Measurements from ENCODE around the gene LSM12. TPM values are rescaled to one million over a fixed set of nuclear protein-coding genes. Genes with fewer than 3 reads are reported as not detected.
"Not testable (repeated sequence)": the region's sequence is repeated elsewhere in the genome, so short reads cannot be mapped to it uniquely, and the experiment has no call there.

The LSM12 gene
- total RNA-seq, 1 experiment from 2014 or later = 85.5 TPM

- Mint-ChIP-seq H3K4me1 (ENCODE audit: low read depth, unreplicated experiment) (no peaks in the 10 kb centered on the region), H3K36me3 (ENCODE audit: insufficient read depth, unreplicated experiment) (peaks cover 5% of the 10 kb centered on the region), H3K27me3 (ENCODE audit: insufficient read depth, unreplicated experiment) (peaks cover 8% of the 10 kb centered on the region), H3K27ac (ENCODE audit: unreplicated experiment) (no peak overlapping the region), H3K4me3 (ENCODE audit: unreplicated experiment) (no peak overlapping the region), H3K9me3 (ENCODE audit: unreplicated experiment) (no peaks in the 10 kb centered on the region)
- TF ChIP-seq CTCF (IDR thresholded peaks at IDR 0.05; ENCODE audit: insufficient read depth in 1 of 2, low read depth in 1 of 2, low read length in 1 of 2, severe bottlenecking in 1 of 2, unreplicated experiment in 1 of 2) = no peak
- ChIA-PET POLR2A (no interaction called here), CTCF (interaction anchor here (0.6 to 3.7 kb wide), 3 partner anchors 38 to 56 kb away, joined by 3 to 12 read pairs (median 4); no protein-coding TSS in a partner anchor)
- H3K4me1 ChIP-seq = peaks cover 16% of the 10 kb centered on the region
- intact Hi-C loops (cut with micrococcal nuclease; ENCODE audit: unreplicated experiment) = no loop called here
- peaks cover under 1% of the 10 kb centered on the region for H3K27me3 ChIP-seq (replicated peaks; ENCODE audit: control insufficient read depth, insufficient read depth, low read length)
- H3K4me3 ChIP-seq (ENCODE audit: low read depth, low read length) = no peak overlapping the region
- BruUV-seq (replicated peaks) = no TSS peak
- H3K9me3 ChIP-seq = no peaks in the 10 kb centered on the region
- no peaks in the 10 kb centered on the region for H3K36me3 ChIP-seq (ENCODE audit: control insufficient read depth, insufficient read depth, low read length)
- no peak for DNase-seq
These were observed 66.2 kb downstream of the LSM12 start for GRCh38 chr17:44000141-44000860.

GRCh38 chr17:43999024-43999423, 67.4 kb downstream of the LSM12 start:
- peaks cover 4% of the 10 kb centered on the region for H3K27me3 Mint-ChIP-seq (ENCODE audit: insufficient read depth, unreplicated experiment)
- ChIA-PET CTCF (interaction anchor here (0.6 to 3.7 kb wide), 2 partner anchors 55 to 61 kb away, joined by 4 to 12 read pairs; no protein-coding TSS in a partner anchor), POLR2A (no interaction called here)
- no TSS peak for BruUV-seq (replicated peaks)
- Histone ChIP-seq H3K36me3 (ENCODE audit: control insufficient read depth, insufficient read depth, low read length) (no peaks in the 10 kb centered on the region), H3K27me3 (replicated peaks; ENCODE audit: control insufficient read depth, insufficient read depth, low read length) (no peaks in the 10 kb centered on the region), H3K9me3 (no peaks in the 10 kb centered on the region), H3K4me1 (peaks cover 18% of the 10 kb centered on the region), H3K4me3 (ENCODE audit: low read depth, low read length) (no peak overlapping the region)
- H3K9me3 Mint-ChIP-seq (ENCODE audit: unreplicated experiment) = no peaks in the 10 kb centered on the region
- H3K4me1 Mint-ChIP-seq (ENCODE audit: low read depth, unreplicated experiment) = no peaks in the 10 kb centered on the region
- no peak overlapping the region for H3K27ac Mint-ChIP-seq (ENCODE audit: unreplicated experiment)
- H3K4me3 Mint-ChIP-seq (ENCODE audit: unreplicated experiment) = no peak overlapping the region
- H3K36me3 Mint-ChIP-seq (ENCODE audit: insufficient read depth, unreplicated experiment) = no peaks in the 10 kb centered on the region
- intact Hi-C loops (cut with micrococcal nuclease; ENCODE audit: unreplicated experiment) = no loop called here
- no peak for TF ChIP-seq CTCF (IDR thresholded peaks at IDR 0.05; ENCODE audit: insufficient read depth in 1 of 2, low read depth in 1 of 2, low read length in 1 of 2, severe bottlenecking in 1 of 2, unreplicated experiment in 1 of 2)
- no peak for DNase-seq

- Mint-ChIP-seq H3K36me3 (ENCODE audit: insufficient read depth, unreplicated experiment) (no peaks in the 10 kb centered on the region), H3K4me3 (ENCODE audit: unreplicated experiment) (no peak overlapping the region), H3K4me1 (ENCODE audit: low read depth, unreplicated experiment) (no peaks in the 10 kb centered on the region), H3K9me3 (ENCODE audit: unreplicated experiment) (no peaks in the 10 kb centered on the region), H3K27me3 (ENCODE audit: insufficient read depth, unreplicated experiment) (peaks cover 3% of the 10 kb centered on the region), H3K27ac (ENCODE audit: unreplicated experiment) (no peak overlapping the region)
- no peak for DNase-seq
- CTCF ChIA-PET = interaction anchor here (0.6 to 3.7 kb wide), 2 partner anchors 55 to 60 kb away, joined by 4 to 12 read pairs; no protein-coding TSS in a partner anchor
- BruUV-seq (replicated peaks) = no TSS peak
- Histone ChIP-seq H3K36me3 (ENCODE audit: control insufficient read depth, insufficient read depth, low read length) (no peaks in the 10 kb centered on the region), H3K4me1 (peaks cover 18% of the 10 kb centered on the region), H3K27me3 (replicated peaks; ENCODE audit: control insufficient read depth, insufficient read depth, low read length) (no peaks in the 10 kb centered on the region), H3K9me3 (no peaks in the 10 kb centered on the region), H3K4me3 (ENCODE audit: low read depth, low read length) (no peak overlapping the region)
- POLR2A ChIA-PET = no interaction called here
- intact Hi-C loops (cut with micrococcal nuclease; ENCODE audit: unreplicated experiment) = no loop called here
- no peak for TF ChIP-seq CTCF (IDR thresholded peaks at IDR 0.05; ENCODE audit: insufficient read depth in 1 of 2, low read depth in 1 of 2, low read length in 1 of 2, severe bottlenecking in 1 of 2, unreplicated experiment in 1 of 2)
These were observed 67.9 kb downstream of the LSM12 start for GRCh38 chr17:43998552-43998951.

- H3K4me3 ChIP-seq (ENCODE audit: low read depth, low read length); H3K27me3 Mint-ChIP-seq (ENCODE audit: insufficient read depth, unreplicated experiment); H3K9me3 ChIP-seq; H3K4me1 Mint-ChIP-seq (ENCODE audit: low read depth, unreplicated experiment); H3K4me3 Mint-ChIP-seq (ENCODE audit: unreplicated experiment); POLR2A ChIA-PET; H3K36me3 Mint-ChIP-seq (ENCODE audit: insufficient read depth, unreplicated experiment); H3K9me3 Mint-ChIP-seq (ENCODE audit: unreplicated experiment); BruUV-seq (replicated peaks); H3K27me3 ChIP-seq (replicated peaks; ENCODE audit: control insufficient read depth, insufficient read depth, low read length); H3K27ac Mint-ChIP-seq (ENCODE audit: unreplicated experiment); intact Hi-C loops (cut with micrococcal nuclease; ENCODE audit: unreplicated experiment); H3K36me3 ChIP-seq (ENCODE audit: control insufficient read depth, insufficient read depth, low read length); DNase-seq: not testable (repeated sequence)
- CTCF ChIA-PET = interaction anchor here (0.8 to 3.7 kb wide), 3 partner anchors 12 to 57 kb away, joined by 3 to 12 read pairs (median 11); no protein-coding TSS in a partner anchor
- H3K4me1 ChIP-seq = peaks cover 18% of the 10 kb centered on the region
These were observed 69.3 kb downstream of the LSM12 start for GRCh38 chr17:43997180-43997579.
